Mammary microvascular endothelial cell (primary cell): ENCODE results near the gene MRPS11. TPM values are rescaled to one million over a fixed set of nuclear protein-coding genes. Genes with fewer than 3 reads are reported as not detected.

Experiments
- total RNA-seq: library from RNA; depleted of rRNA; stranded (reverse); fragments of >200 nt; gene quantifications from 2 replicates; pipeline ENCODE4 v1.2.3, GENCODE V29; 2015

MRPS11 gene
- total RNA-seq: 54.6 and 61.2 TPM in 2 replicates

DNA sequence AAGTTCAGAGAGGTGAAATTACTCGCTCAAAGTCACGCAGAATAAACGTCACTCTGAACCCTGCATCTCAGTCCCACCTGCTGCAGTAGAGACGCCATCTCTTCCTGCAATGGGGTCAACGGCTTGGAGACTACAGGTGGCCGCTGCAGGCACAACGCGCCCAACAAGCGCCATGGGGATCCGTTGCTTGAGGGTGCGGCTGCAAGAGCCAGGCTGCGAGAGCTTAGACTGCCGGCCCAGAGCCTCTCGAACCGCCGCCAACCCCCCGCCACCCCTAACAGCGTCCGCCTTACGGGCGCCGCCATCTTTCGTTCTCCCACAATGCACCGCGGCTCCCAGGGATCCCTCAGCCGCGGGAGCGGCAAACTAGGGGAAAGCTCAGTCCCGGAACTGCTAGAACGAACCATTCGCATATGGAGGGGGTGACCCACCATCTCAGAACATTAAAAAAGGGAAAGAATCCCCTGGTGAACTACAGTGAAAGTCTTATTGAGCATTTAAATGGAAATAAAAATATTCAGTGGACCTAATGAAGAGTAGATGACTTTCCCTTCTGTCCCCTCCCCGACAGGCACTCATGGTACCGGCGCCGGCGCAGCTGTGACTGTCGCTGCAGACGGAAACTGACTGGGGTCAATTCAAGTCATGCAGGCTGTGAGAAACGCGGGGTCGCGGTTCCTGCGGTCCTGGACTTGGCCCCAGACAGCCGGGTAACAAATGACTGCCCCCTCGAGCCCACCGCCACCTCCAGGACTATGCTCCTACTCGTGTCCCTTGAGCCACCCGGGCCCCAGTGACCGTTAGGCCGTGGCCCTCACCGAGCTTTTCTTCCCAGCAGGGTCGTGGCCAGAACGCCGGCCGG lies at the start of gene MRPS11, which contains the start of gene MRPL46:
TSS of gene MRPS11 (plus strand) at position 636 of the 862 bp plus-strand sequence. CDS start at position 646, 10 bp downstream.
TSS of gene MRPL46 (minus strand) at position 316 of the 862 bp plus-strand sequence. CDS start at position 305, 11 bp downstream.

Other genes with a start within 250 kb of the MRPS11 start
- gene NTRK3, start 211.0 kb upstream of the MRPS11 start, total RNA-seq: not detected in 2 replicates
- gene MRPL46, start 320 bp upstream of the MRPS11 start, total RNA-seq: 26.2 and 26.7 TPM in 2 replicates
- 3.0 and 3.5 TPM in 2 replicates for gene DET1, start 79.0 kb downstream of the MRPS11 start, total RNA-seq
- gene AEN, start 153.6 kb downstream of the MRPS11 start, total RNA-seq: 62.8 and 67.7 TPM in 2 replicates
- gene ISG20, start 171.3 kb downstream of the MRPS11 start, total RNA-seq: 15.0 and 18.9 TPM in 2 replicates